ENCODE measurements around the gene ARAF.
A peak's percentile ranks its signal among the peaks of the same experiment; 100 is the strongest.
"Not testable (repeated sequence)": the region's sequence is repeated elsewhere in the genome, so short reads cannot be mapped to it uniquely, and the experiment has no call there.

Gene ARAF

GRCh38 chrX:47586043-47586787, 25.2 kb downstream of the ARAF start:
- DNase-seq (ENCODE audit: low read depth in 2 of 2), result no peak

- DNase-seq (ENCODE audit: low read depth in 2 of 2), result no peak
Observed at GRCh38 chrX:47587091-47587891, 26.3 kb downstream of the ARAF start.

GRCh38 chrX:47587906-47588735, 27.1 kb downstream of the ARAF start:
- DNase-seq (ENCODE audit: low read depth in 2 of 2), result no peak

- no peak for DNase-seq (ENCODE audit: low read depth in 2 of 2)
Observed at GRCh38 chrX:47590984-47591383, 30.0 kb downstream of the ARAF start.

GRCh38 chrX:47593522-47593921, 32.5 kb downstream of the ARAF start:
- DNase-seq (ENCODE audit: low read depth in 2 of 2), result no peak

- no peak for DNase-seq (ENCODE audit: low read depth in 2 of 2)
Observed at GRCh38 chrX:47595716-47596251, 34.8 kb downstream of the ARAF start.

- no peak for DNase-seq (ENCODE audit: low read depth in 2 of 2)
Observed at GRCh38 chrX:47596256-47596655, 35.3 kb downstream of the ARAF start.

- DNase-seq (ENCODE audit: low read depth in 2 of 2), result no peak
Observed at GRCh38 chrX:47597222-47597621, 36.2 kb downstream of the ARAF start.

- not testable (repeated sequence) for DNase-seq (ENCODE audit: low read depth in 2 of 2)
Observed at GRCh38 chrX:47603125-47603524, 42.1 kb downstream of the ARAF start.

GRCh38 chrX:47605024-47605423, 44.0 kb downstream of the ARAF start:
- no peak for DNase-seq (ENCODE audit: low read depth in 2 of 2)

GRCh38 chrX:47607091-47607490, 46.1 kb downstream of the ARAF start:
- no peak for DNase-seq (ENCODE audit: low read depth in 2 of 2)

GRCh38 chrX:47608130-47608810, 47.3 kb downstream of the ARAF start:
- DNase-seq (ENCODE audit: low read depth in 2 of 2), result no peak

- no peak for DNase-seq (ENCODE audit: low read depth in 2 of 2)
Observed at GRCh38 chrX:47610511-47610910, 49.5 kb downstream of the ARAF start.

- no peak for DNase-seq (ENCODE audit: low read depth in 2 of 2)
Observed at GRCh38 chrX:47611489-47611888, 50.5 kb downstream of the ARAF start.

GRCh38 chrX:47611926-47612325, 50.9 kb downstream of the ARAF start:
- no peak for DNase-seq (ENCODE audit: low read depth in 2 of 2)

GRCh38 chrX:47612418-47612817, 51.4 kb downstream of the ARAF start:
- no peak for DNase-seq (ENCODE audit: low read depth in 2 of 2)

- DNase-seq (ENCODE audit: low read depth in 2 of 2), result no peak
Observed at GRCh38 chrX:47613082-47613481, 52.1 kb downstream of the ARAF start.

GRCh38 chrX:47614618-47615017, 53.6 kb downstream of the ARAF start:
- no peak for DNase-seq (ENCODE audit: low read depth in 2 of 2)

GRCh38 chrX:47618923-47619485, 58.0 kb downstream of the ARAF start:
- DNase-seq (ENCODE audit: low read depth in 2 of 2), result no peak

- DNase-seq (ENCODE audit: low read depth in 2 of 2), result peak; percentile 62
Observed at GRCh38 chrX:47619486-47620302, 58.7 kb downstream of the ARAF start, which contains the start of gene SYN1. TSS of gene SYN1 (minus strand) at chrX:47619857. CDS start at chrX:47619728, 129 bp downstream.

All from stimulated activated CD4-positive, alpha-beta T cell treated with anti-CD3 and anti-CD28 coated beads, Interleukin-12 subunit alpha, Interleukin-12 subunit beta, amount 100 ng/mL, for 24 hours (primary cell).